WTC11 (cell line): ENCODE results near the gene GALR2. TPM values are rescaled to one million over a fixed set of nuclear protein-coding genes. Genes with fewer than 3 reads are reported as not detected.

ENCODE experiments used
- ATF1 ChIP-seq: sonication (generic); formaldehyde crosslinking; IDR thresholded peaks from 2 replicates; pipeline ENCODE4 v1.8.1; 2023; ENCODE audit warnings: mild to moderate bottlenecking, moderate library complexity, missing genetic modification reagents
- CREB1 ChIP-seq: sonication (generic); formaldehyde crosslinking; IDR thresholded peaks from 2 replicates; pipeline ENCODE4 v1.8.0; 2023; ENCODE audit warnings: mild to moderate bottlenecking, missing genetic modification reagents
- ESRRA ChIP-seq: sonication (generic); formaldehyde crosslinking; IDR thresholded peaks from 2 replicates; pipeline ENCODE4 v1.8.1; 2022; ENCODE audit warnings: mild to moderate bottlenecking, missing genetic modification reagents, borderline replicate concordance
- FOXP1 ChIP-seq: sonication (generic); formaldehyde crosslinking; IDR thresholded peaks from 2 replicates; pipeline ENCODE4 v1.8.0; 2022; ENCODE audit warnings: missing genetic modification reagents, mild to moderate bottlenecking, moderate library complexity, borderline replicate concordance
- GABPB1 ChIP-seq: sonication (generic); formaldehyde crosslinking; IDR thresholded peaks from 2 replicates; pipeline ENCODE4 v1.8.1; 2023; ENCODE audit warnings: mild to moderate bottlenecking, missing genetic modification reagents
- GRHL2 ChIP-seq: fragments of 250-450 bp; sonication (Bioruptor Pico); IDR thresholded peaks from 2 replicates; pipeline ENCODE4 v1.8.0; 2022; ENCODE audit warnings: mild to moderate bottlenecking, moderate library complexity; ENCODE audit not compliant: insufficient replicate concordance, severe bottlenecking
- JAZF1 ChIP-seq: fragments of 250-450 bp; sonication (Bioruptor Pico); IDR thresholded peaks from 2 replicates; pipeline ENCODE4 v1.9.0; 2021; ENCODE audit warnings: moderate library complexity, mild to moderate bottlenecking, inconsistent platforms
- NFATC4 ChIP-seq: fragments of 250-450 bp; sonication (Bioruptor Pico); IDR thresholded peaks from 2 replicates; pipeline ENCODE4 v1.9.0; 2021; ENCODE audit warnings: mild to moderate bottlenecking
- RELA ChIP-seq: sonication (generic); formaldehyde crosslinking; IDR thresholded peaks from 2 replicates; pipeline ENCODE4 v1.8.1; 2022; ENCODE audit warnings: missing genetic modification reagents, mild to moderate bottlenecking, borderline replicate concordance
- SMAD3 ChIP-seq: sonication (generic); formaldehyde crosslinking; IDR thresholded peaks from 2 replicates; pipeline ENCODE4 v1.8.0; 2022; ENCODE audit warnings: missing genetic modification reagents, mild to moderate bottlenecking, borderline replicate concordance
- TEAD1 ChIP-seq: sonication (generic); formaldehyde crosslinking; IDR thresholded peaks from 2 replicates; pipeline ENCODE4 v1.8.0; 2022; ENCODE audit warnings: mild to moderate bottlenecking, missing genetic modification reagents
- ZBTB21 ChIP-seq: sonication (generic); formaldehyde crosslinking; IDR thresholded peaks from 2 replicates; pipeline ENCODE4 v1.8.1; 2023; ENCODE audit warnings: mild to moderate bottlenecking, missing genetic modification reagents, borderline replicate concordance
- ZNF121 ChIP-seq: sonication (generic); formaldehyde crosslinking; IDR thresholded peaks from 2 replicates; pipeline ENCODE4 v1.8.0; 2023; ENCODE audit warnings: missing genetic modification reagents
- ZNF219 ChIP-seq: sonication (generic); formaldehyde crosslinking; IDR thresholded peaks from 2 replicates; pipeline ENCODE4 v1.8.0; 2023; ENCODE audit warnings: missing genetic modification reagents, mild to moderate bottlenecking, borderline replicate concordance
- ZNF671 ChIP-seq: fragments of 250-450 bp; sonication (Bioruptor Pico); IDR thresholded peaks from 2 replicates; pipeline ENCODE4 v1.8.0; 2021; ENCODE audit warnings: mild to moderate bottlenecking
- total RNA-seq: library from RNA; stranded (reverse); gene quantifications from 3 replicates; pipeline ENCODE4 v1.2.3, GENCODE V29; 2021
- TF ChIP-seq, protein P1 (sequence below): sonication (generic); formaldehyde crosslinking; IDR thresholded peaks from 2 replicates; pipeline ENCODE4 v1.8.1; 2022; ENCODE audit warnings: low read depth, mild to moderate bottlenecking, moderate library complexity, missing genetic modification reagents, borderline replicate concordance
- TF ChIP-seq, protein P2 (sequence below): fragments of 250-450 bp; sonication (Bioruptor Pico); IDR thresholded peaks from 2 replicates; pipeline ENCODE4 v1.9.0; 2021; ENCODE audit warnings: mild to moderate bottlenecking
- TF ChIP-seq, protein P3 (sequence below): sonication (generic); formaldehyde crosslinking; IDR thresholded peaks from 2 replicates; pipeline ENCODE4 v1.8.0; 2023; ENCODE audit warnings: mild to moderate bottlenecking, missing genetic modification reagents
- TF ChIP-seq, protein P4 (sequence below): sonication (generic); formaldehyde crosslinking; IDR thresholded peaks from 2 replicates; pipeline ENCODE4 v1.8.0; 2022; ENCODE audit warnings: mild to moderate bottlenecking, missing genetic modification reagents
- TF ChIP-seq, protein P5 (sequence below): fragments of 250-450 bp; sonication (Bioruptor Pico); IDR thresholded peaks from 2 replicates; pipeline ENCODE4 v1.9.0; 2021; ENCODE audit warnings: mild to moderate bottlenecking
- TF ChIP-seq, protein P6 (sequence below): fragments of 250-450 bp; sonication (Bioruptor Pico); IDR thresholded peaks from 2 replicates; pipeline ENCODE4 v2.1.2; 2022; ENCODE audit warnings: mild to moderate bottlenecking, moderate library complexity
- TF ChIP-seq, protein P7 (sequence below): sonication (generic); formaldehyde crosslinking; IDR thresholded peaks from 2 replicates; pipeline ENCODE4 v1.8.0; 2023; ENCODE audit warnings: missing genetic modification reagents, mild to moderate bottlenecking, borderline replicate concordance
- TF ChIP-seq, protein P8 (sequence below): sonication (generic); formaldehyde crosslinking; conservative IDR thresholded peaks from 2 replicates; pipeline ENCODE4 v1.8.1; 2022; ENCODE audit warnings: mild to moderate bottlenecking, missing genetic modification reagents
- TF ChIP-seq, protein P9 (sequence below): sonication (generic); formaldehyde crosslinking; IDR thresholded peaks from 2 replicates; pipeline ENCODE4 v1.8.0; 2022; ENCODE audit warnings: mild to moderate bottlenecking, missing genetic modification reagents

The GALR2 gene
- total RNA-seq, 1 experiment from 2014 or later: 2.9 TPM

DNA sequence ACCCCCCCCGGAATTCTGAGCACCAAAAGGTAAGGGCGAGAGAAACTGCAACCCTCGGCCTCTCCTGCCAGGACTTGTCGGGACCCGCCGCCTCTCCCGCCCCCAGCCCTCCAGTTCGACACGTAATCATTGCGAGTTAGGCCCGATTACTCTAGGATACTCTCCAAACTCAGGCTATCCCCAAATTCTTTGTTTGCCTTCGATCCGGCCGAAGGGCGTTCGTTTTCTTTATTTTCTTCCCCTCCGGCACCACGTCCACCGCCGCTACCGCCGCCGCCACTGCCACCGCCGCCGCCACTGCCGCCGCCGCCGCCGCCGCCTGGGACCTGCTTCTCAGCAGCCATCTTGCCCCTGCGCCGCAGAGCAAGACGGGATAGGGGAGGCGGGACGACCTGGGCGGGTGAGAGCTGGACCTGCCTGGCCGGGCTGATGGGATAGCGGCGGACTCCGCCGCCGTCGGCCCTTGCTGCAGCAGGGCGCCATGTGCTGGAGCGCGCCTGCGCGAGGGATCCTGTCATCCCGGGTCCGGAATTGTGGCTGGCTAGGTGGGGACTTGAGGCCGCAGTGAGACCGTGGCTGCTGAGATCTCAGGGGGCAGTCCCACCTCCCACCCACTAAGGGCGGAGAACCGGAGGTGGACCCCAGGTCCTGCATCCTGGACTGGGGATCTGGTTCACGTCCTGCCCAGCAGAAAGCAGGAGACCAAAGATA, 2.3 kb upstream of the GALR2 start, which contains the start of gene SRP68 (continued):
- TF ChIP-seq, protein P1, sequence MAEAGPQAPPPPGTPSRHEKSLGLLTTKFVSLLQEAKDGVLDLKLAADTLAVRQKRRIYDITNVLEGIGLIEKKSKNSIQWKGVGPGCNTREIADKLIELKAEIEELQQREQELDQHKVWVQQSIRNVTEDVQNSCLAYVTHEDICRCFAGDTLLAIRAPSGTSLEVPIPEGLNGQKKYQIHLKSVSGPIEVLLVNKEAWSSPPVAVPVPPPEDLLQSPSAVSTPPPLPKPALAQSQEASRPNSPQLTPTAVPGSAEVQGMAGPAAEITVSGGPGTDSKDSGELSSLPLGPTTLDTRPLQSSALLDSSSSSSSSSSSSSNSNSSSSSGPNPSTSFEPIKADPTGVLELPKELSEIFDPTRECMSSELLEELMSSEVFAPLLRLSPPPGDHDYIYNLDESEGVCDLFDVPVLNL (CRISPR knock-in tag): 0 out of 2 replicates have a peak, but pooled peaks have one; percentile 60
- TF ChIP-seq RELA (CRISPR knock-in tag) (no peak), TEAD1 (peak; percentile 94), SMAD3 (CRISPR knock-in tag) (peak; percentile 12; the same call in 1 of the 2 replicates), ZBTB21 (CRISPR knock-in tag) (peak; percentile 91; the same call in 1 of the 2 replicates), GRHL2 (CRISPR knock-in tag) (no peak), FOXP1 (CRISPR knock-in tag) (peak; percentile 72), NFATC4 (CRISPR knock-in tag) (no peak), ZNF121 (no peak), ZNF219 (CRISPR knock-in tag) (no peak), ATF1 (CRISPR knock-in tag) (no peak), JAZF1 (CRISPR knock-in tag) (no peak), ZNF671 (CRISPR knock-in tag) (no peak), GABPB1 (peak; percentile 86), ESRRA (CRISPR knock-in tag) (no peak), CREB1 (CRISPR knock-in tag) (no peak)
- TF ChIP-seq, protein P2, sequence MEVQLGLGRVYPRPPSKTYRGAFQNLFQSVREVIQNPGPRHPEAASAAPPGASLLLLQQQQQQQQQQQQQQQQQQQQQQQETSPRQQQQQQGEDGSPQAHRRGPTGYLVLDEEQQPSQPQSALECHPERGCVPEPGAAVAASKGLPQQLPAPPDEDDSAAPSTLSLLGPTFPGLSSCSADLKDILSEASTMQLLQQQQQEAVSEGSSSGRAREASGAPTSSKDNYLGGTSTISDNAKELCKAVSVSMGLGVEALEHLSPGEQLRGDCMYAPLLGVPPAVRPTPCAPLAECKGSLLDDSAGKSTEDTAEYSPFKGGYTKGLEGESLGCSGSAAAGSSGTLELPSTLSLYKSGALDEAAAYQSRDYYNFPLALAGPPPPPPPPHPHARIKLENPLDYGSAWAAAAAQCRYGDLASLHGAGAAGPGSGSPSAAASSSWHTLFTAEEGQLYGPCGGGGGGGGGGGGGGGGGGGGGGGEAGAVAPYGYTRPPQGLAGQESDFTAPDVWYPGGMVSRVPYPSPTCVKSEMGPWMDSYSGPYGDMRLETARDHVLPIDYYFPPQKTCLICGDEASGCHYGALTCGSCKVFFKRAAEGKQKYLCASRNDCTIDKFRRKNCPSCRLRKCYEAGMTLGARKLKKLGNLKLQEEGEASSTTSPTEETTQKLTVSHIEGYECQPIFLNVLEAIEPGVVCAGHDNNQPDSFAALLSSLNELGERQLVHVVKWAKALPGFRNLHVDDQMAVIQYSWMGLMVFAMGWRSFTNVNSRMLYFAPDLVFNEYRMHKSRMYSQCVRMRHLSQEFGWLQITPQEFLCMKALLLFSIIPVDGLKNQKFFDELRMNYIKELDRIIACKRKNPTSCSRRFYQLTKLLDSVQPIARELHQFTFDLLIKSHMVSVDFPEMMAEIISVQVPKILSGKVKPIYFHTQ (CRISPR knock-in tag): no peak
- TF ChIP-seq, protein P3, sequence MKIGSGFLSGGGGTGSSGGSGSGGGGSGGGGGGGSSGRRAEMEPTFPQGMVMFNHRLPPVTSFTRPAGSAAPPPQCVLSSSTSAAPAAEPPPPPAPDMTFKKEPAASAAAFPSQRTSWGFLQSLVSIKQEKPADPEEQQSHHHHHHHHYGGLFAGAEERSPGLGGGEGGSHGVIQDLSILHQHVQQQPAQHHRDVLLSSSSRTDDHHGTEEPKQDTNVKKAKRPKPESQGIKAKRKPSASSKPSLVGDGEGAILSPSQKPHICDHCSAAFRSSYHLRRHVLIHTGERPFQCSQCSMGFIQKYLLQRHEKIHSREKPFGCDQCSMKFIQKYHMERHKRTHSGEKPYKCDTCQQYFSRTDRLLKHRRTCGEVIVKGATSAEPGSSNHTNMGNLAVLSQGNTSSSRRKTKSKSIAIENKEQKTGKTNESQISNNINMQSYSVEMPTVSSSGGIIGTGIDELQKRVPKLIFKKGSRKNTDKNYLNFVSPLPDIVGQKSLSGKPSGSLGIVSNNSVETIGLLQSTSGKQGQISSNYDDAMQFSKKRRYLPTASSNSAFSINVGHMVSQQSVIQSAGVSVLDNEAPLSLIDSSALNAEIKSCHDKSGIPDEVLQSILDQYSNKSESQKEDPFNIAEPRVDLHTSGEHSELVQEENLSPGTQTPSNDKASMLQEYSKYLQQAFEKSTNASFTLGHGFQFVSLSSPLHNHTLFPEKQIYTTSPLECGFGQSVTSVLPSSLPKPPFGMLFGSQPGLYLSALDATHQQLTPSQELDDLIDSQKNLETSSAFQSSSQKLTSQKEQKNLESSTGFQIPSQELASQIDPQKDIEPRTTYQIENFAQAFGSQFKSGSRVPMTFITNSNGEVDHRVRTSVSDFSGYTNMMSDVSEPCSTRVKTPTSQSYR (CRISPR knock-in tag): no peak
- TF ChIP-seq, protein P4, sequence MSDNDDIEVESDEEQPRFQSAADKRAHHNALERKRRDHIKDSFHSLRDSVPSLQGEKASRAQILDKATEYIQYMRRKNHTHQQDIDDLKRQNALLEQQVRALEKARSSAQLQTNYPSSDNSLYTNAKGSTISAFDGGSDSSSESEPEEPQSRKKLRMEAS (CRISPR knock-in tag): peak; percentile 93
- TF ChIP-seq, protein P5, sequence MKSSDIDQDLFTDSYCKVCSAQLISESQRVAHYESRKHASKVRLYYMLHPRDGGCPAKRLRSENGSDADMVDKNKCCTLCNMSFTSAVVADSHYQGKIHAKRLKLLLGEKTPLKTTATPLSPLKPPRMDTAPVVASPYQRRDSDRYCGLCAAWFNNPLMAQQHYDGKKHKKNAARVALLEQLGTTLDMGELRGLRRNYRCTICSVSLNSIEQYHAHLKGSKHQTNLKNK (CRISPR knock-in tag): no peak
- TF ChIP-seq, protein P6, sequence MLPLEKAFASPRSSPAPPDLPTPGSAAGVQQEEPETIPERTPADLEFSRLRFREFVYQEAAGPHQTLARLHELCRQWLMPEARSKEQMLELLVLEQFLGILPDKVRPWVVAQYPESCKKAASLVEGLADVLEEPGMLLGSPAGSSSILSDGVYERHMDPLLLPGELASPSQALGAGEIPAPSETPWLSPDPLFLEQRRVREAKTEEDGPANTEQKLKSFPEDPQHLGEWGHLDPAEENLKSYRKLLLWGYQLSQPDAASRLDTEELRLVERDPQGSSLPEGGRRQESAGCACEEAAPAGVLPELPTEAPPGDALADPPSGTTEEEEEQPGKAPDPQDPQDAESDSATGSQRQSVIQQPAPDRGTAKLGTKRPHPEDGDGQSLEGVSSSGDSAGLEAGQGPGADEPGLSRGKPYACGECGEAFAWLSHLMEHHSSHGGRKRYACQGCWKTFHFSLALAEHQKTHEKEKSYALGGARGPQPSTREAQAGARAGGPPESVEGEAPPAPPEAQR (CRISPR knock-in tag): no peak
- TF ChIP-seq, protein P7, sequence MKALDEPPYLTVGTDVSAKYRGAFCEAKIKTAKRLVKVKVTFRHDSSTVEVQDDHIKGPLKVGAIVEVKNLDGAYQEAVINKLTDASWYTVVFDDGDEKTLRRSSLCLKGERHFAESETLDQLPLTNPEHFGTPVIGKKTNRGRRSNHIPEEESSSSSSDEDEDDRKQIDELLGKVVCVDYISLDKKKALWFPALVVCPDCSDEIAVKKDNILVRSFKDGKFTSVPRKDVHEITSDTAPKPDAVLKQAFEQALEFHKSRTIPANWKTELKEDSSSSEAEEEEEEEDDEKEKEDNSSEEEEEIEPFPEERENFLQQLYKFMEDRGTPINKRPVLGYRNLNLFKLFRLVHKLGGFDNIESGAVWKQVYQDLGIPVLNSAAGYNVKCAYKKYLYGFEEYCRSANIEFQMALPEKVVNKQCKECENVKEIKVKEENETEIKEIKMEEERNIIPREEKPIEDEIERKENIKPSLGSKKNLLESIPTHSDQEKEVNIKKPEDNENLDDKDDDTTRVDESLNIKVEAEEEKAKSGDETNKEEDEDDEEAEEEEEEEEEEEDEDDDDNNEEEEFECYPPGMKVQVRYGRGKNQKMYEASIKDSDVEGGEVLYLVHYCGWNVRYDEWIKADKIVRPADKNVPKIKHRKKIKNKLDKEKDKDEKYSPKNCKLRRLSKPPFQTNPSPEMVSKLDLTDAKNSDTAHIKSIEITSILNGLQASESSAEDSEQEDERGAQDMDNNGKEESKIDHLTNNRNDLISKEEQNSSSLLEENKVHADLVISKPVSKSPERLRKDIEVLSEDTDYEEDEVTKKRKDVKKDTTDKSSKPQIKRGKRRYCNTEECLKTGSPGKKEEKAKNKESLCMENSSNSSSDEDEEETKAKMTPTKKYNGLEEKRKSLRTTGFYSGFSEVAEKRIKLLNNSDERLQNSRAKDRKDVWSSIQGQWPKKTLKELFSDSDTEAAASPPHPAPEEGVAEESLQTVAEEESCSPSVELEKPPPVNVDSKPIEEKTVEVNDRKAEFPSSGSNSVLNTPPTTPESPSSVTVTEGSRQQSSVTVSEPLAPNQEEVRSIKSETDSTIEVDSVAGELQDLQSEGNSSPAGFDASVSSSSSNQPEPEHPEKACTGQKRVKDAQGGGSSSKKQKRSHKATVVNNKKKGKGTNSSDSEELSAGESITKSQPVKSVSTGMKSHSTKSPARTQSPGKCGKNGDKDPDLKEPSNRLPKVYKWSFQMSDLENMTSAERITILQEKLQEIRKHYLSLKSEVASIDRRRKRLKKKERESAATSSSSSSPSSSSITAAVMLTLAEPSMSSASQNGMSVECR (CRISPR knock-in tag): 0 out of 2 replicates have a peak, but pooled peaks have one; percentile 3
- TF ChIP-seq, protein P8, sequence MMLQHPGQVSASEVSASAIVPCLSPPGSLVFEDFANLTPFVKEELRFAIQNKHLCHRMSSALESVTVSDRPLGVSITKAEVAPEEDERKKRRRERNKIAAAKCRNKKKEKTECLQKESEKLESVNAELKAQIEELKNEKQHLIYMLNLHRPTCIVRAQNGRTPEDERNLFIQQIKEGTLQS (CRISPR knock-in tag): no peak
- TF ChIP-seq, protein P9, sequence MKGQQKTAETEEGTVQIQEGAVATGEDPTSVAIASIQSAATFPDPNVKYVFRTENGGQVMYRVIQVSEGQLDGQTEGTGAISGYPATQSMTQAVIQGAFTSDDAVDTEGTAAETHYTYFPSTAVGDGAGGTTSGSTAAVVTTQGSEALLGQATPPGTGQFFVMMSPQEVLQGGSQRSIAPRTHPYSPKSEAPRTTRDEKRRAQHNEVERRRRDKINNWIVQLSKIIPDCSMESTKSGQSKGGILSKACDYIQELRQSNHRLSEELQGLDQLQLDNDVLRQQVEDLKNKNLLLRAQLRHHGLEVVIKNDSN: no peak; the same call in 1 of the 2 replicates
